GM18511 (cell line): Measurements from ENCODE around the gene FAM168A.

ENCODE experiments used
- ATAC-seq: cut with Tn5 transposase; IDR thresholded peaks from one replicate; pipeline ENCODE4 v1.9.1; 2021; ENCODE audit warnings: mild to moderate bottlenecking, moderate library complexity; ENCODE audit not compliant: unreplicated experiment

Gene FAM168A

GRCh38 chr11:73393011-73393380, 204.9 kb downstream of the FAM168A start:
- no peak for ATAC-seq

DNA sequence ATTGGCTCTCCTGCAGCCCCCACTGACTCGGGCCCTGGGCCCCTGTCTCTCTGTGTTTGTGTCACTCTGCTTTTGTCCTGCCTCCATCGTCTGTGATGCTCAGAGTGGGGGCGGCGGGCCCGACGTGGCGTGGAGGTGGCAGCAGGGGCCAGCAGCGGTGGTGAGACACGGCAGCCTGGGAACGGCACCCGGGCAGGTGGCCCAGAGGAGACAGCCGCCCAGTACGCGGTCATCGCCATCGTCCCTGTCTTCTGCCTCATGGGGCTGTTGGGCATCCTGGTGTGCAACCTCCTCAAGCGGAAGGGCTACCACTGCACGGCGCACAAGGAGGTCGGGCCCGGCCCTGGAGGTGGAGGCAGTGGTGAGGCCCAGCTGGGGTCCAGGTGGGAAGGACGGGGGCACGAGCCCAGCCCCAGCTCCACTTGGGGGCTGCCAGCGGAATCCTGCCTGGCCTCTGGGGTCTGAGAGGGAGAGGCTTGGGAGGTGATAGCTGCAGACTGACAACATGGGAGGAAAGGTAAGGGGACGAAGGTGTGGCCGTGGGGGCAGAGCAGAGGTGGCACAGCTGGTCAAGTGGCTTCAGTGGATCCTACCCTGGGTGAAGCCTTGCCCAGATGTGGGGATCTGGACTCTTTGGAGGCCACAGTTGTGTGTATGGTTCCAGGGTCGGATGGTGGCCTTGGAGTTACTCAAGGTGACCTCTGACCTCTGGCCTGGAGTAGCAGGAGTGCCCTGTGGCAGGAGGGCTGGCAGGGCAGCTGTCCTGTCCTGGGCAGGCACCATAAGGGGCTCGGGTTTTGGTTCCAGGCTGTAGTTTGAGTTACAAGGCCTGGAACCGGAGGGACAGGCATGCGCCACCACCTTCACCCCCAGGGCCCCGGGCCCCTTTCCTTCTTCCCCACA, 205.6 kb downstream of the FAM168A start:
- ATAC-seq: no peak

- no peak for ATAC-seq
Observed at GRCh38 chr11:73391665-73392064, 206.2 kb downstream of the FAM168A start.

DNA sequence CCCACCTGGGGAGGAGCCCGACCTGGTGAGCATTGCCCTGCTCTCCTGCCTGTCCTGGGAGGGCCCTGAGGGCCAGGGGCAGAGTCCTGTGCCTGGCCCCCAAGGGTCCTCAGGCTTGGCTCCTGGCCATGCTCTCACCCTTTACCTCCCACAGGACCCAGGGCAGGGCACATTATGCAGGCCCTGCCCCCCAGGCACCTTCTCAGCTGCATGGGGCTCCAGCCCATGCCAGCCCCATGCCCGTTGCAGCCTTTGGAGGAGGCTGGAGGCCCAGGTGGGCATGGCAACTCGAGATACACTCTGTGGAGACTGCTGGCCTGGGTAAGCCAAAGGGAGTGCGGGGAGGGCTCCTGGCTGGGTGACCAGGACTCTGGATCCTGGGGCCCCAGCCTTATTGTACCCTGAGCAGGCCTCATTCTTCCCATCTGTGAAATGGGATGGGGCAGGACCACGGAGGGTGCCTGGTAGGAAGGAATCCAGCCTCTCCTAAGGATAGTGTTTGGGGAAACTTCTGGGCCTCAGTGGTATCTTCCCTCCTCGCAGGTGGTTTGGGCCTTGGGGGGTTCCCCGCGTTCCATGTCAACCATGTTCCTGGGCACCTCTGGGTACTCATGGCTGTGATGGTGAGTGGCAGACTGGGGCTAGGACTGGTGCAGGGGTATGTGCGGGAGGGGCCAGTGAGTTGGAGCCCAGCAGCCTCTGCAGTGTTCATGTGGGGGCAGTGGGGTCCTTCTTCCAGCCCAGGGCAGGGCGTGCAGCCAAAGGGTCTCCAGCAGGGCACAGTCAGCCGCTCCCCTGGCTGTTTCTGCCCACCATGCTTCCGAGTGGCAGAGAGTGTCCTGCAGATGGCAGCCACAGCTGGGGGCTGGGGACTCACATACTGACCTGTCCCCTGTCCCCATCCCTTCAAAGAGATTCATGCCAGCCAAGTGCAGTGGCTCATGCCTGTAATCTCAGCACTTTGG, 207.0 kb downstream of the FAM168A start:
- no peak for ATAC-seq

- ATAC-seq: no peak
Observed at GRCh38 chr11:73389916-73390315, 208.0 kb downstream of the FAM168A start.

DNA sequence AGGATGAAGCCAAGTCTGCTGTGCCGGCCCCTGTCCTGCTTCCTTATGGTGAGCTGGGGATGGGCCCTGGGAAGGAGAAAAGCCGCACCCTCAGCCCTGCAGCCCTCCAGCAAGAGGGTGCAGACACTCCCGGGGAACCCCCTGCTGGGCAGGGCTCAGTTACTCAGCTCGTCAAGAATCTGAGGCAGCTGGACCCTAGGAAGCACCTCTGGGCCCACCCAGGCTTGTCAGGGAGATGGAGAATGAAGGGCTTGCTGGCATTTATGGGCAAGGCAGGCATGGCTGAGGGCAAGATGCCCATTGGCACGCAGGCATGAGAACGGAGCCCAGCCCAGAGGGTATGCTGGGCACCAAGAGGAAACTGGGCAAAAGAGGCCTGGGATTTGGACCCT, 208.8 kb downstream of the FAM168A start:
- no peak for ATAC-seq

DNA sequence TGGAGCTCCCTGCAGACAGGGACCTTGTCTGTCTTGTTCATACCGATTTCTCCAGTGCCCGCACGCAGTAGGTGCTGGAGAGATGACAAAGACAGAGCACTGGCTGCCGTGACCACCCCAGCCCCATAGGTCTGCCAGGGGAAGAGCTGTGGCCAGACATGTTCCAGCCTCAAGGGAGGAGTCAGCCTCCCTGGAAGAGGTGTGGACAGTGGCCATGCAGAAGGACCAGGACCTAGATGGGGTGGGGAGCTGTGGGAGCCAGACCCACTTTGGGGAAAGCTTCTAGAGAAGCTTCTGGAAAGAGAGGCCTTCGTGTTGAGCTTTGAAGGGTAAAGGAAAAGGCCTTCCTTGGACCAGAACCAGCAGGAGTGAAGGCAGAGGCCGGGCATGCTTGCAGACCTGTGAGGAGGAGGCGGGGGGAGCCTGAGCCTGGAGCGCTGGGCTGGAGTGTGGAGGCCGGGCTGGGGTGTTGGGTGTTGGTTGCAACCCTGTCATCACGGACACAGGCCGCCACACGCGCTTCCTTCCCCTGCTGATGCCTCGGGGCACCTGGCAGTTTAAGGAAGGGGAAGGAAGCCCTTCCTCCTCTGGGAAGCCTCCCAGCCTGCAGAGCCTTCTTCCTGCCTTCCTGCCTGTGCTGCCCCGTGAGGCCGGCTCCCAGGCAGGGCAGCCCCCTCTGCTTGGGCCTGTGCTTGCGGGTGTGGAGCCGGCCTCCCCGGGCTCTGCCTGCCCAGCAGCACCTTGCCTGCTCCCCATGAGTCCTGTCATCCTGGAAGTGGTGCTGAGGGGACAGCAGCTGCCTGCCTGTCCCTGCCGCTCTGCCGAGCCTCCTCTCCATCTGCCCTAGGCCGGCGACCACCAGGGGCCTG, 209.4 kb downstream of the FAM168A start:
- ATAC-seq: no peak

DNA sequence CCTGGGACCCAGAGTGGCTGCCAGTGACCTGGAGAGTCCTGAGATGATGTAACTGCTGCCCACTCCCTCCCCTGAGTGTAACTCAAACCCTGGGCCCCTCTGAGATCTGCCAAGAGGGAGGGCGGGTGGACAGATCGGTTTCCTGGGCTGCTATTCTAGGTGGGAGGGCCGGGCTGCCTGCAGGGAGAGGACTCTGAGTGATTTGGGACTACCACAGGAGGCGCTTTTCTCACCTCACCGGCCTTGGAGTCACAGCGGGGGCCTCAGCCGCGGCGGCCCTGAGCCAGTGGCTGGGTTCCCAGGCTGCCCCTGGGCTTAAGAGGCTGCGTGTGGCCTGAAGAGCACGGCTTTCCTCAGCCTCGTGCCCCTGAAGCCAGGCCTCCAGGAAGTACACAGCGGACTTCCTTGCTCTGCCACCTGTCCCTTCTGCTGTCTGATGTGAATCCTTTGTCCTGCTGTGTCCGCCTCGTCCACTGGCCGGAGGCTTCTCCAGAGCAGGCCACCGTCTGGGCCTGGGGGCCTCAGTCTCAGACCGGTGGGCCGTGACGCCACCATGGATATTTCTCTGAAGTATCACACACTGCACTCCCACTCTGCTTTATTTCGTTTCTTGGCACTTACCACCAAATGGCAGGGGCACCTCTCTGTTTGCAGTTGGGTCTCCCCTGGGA, 210.2 kb downstream of the FAM168A start:
- ATAC-seq: no peak

GRCh38 chr11:73386546-73386945, 211.4 kb downstream of the FAM168A start:
- ATAC-seq: no peak

DNA sequence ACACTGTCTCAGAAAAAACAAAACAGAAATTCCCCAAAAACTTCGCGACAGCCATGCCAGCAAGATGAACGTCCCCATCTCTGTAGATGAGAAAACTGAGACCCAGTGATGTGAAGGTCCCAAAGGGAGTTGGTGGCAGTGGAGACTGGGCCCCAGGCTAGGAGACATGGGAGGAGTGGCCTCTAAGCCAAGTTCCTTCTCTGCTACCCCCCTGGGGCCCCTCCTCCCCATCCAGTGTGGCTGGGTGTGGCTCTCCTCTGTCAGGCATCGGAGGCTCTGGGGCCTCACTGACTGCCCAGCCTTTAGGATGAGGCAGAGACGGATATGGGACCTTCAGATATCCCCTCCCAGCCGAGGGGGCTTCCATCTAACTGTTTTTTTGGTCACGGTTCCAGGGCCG, 211.9 kb downstream of the FAM168A start:
- no peak for ATAC-seq

GRCh38 chr11:73384872-73385689, 212.8 kb downstream of the FAM168A start:
- ATAC-seq: peak; percentile 65

- no peak for ATAC-seq
Observed at GRCh38 chr11:73384531-73384871, 213.4 kb downstream of the FAM168A start.

DNA sequence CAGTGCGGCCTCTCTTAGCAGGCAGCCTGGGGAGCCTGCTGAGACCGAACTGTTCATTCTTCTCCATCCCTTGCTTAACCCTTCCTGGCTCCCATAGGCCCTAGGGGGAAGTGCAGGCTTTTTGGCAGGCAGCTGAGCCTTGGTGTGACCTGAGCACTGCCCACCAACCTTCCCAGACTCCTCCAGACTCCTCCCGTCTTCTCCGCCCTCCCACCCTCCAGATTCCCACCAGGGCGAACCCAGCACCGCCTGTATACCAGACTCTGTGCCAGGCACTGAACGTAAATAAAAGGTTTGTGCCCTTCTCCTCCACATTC, 213.8 kb downstream of the FAM168A start:
- no peak for ATAC-seq

DNA sequence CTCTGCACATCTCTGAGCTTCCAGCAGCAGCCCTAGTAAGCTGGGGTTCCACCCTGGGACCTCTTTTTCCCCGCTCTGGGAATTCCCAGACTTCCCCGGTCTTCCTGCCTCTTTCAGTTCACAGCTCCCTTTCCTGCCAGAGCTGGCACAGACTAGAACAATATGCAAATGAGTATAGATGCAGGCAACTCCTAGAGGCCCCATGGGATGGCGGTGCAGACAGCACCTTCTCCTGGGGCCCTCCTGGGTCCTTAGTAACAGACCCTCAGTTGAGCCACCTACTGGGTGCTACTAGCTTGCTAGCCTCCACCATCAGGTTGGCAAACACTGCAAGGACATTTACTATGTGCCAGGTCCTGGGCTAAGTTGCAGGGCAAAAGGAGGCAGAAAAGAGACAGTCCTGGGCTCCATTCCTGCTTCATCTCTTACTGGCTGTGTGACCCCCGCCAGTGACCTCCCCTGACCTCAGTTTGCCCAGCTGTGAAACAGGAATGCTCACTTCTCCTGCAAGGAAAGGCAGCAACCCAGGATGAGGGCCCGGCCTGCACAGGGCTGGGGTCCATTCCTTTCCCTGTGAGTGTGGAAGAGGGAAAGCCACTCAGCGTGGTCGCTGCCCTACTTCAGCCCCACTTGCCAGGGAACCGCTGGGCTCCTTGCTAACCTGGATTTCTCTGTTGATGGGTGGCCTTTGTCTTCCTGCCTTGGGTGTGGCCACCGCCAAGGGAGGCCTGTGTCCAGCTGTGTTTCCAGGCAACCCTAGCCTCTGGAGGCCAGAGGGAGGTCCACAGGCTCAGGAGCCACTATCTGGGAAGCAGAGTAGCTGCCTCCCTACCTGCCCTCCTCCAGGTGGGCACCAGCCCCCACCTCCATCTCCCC, 214.4 kb downstream of the FAM168A start:
- no peak for ATAC-seq

DNA sequence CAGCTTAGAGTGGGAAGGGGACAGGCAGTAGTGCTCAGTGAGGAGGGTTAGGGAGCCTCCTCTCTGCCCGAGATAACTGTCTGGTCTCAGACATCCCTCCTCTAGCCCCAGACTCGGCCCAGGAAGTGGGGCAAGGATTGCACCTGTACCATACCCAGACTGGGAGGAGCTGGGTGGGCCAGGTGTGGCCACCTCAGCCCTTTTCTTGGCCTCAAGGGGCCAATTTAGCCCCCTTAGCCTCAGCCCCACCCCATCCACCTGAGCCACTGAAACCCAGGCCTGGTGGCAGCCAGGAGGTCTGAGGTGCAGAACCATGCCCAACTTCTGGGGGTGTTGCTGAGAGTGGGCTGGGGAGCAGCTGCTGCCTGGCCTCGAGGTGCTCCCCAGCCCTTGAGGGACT, 215.2 kb downstream of the FAM168A start:
- ATAC-seq: no peak

GRCh38 chr11:73382183-73382582, 215.7 kb downstream of the FAM168A start:
- ATAC-seq: no peak

DNA sequence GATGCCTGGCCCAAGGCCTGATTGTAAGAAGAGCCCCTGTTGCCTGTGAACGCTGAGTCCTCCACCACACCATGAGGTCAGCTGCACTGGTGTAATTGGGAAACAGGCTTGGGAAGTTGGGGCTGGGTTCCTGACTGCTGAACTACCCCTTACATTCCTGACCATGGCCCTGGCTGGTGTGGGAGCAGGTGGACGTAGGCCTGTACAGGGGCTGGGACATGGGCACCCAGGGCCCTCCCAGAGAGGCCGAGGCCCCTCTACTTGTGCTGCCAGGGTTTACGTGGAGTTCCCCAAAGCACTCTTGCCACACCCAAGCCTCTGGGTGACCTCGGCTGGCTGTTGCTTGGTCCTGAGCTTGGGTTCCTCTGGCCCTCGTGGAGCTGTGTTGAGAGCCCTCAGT, 216.3 kb downstream of the FAM168A start:
- no peak for ATAC-seq

- no peak for ATAC-seq
Observed at GRCh38 chr11:73380897-73381410, 217.0 kb downstream of the FAM168A start.

- no peak for ATAC-seq
Observed at GRCh38 chr11:73380331-73380730, 217.6 kb downstream of the FAM168A start.
